Lung (tissue), 12 donors: ENCODE data around the gene GUCY1B1. TPM values are rescaled to one million over a fixed set of nuclear protein-coding genes. Genes with fewer than 3 reads are reported as not detected.

Experiments used
- ATAC-seq: fragments of 200-7000 bp; cut with Tn5 transposase; one replicate; pipeline ENCODE4 v1.9.1; 2020; ENCODE audit warnings: moderate number of reproducible peaks; ENCODE audit not compliant: insufficient read depth, low FRiP score
- DNase-seq, 3 donors: peaks; one replicate each; pipeline ENCODE4 v3.0.0-alpha.2; 2013 to 2017
- H3K27ac ChIP-seq, 2 donors: one replicate each; pipeline ENCODE4 v1.5.1; 2013; ENCODE audit warnings: mild to moderate bottlenecking in 2 of 2, moderate library complexity in 2 of 2, control low read depth in 1 of 2, inconsistent platforms in 1 of 2, low read depth in 1 of 2, low read length in 1 of 2
- H3K27me3 ChIP-seq, 3 donors: one replicate each; pipeline ENCODE4 v1.5.1; 2013; ENCODE audit warnings: low read length in 2 of 3; ENCODE audit not compliant: control insufficient read depth in 3 of 3, insufficient read depth in 3 of 3
- H3K36me3 ChIP-seq, 4 donors: one replicate each; pipeline ENCODE4 v1.5.1; 2013; ENCODE audit warnings: low read length in 4 of 4, mild to moderate bottlenecking in 1 of 4, moderate library complexity in 1 of 4; ENCODE audit not compliant: control insufficient read depth in 4 of 4, insufficient read depth in 4 of 4
- H3K4me1 ChIP-seq, 5 donors: one replicate each; pipeline ENCODE4 v1.5.1; 2013; ENCODE audit warnings: low read length in 5 of 5, mild to moderate bottlenecking in 2 of 5, moderate library complexity in 1 of 5; ENCODE audit not compliant: control insufficient read depth in 5 of 5, insufficient read depth in 5 of 5
- H3K4me3 ChIP-seq: one replicate; pipeline ENCODE4 v1.5.1; 2013; ENCODE audit warnings: mild to moderate bottlenecking, control low read depth, moderate library complexity
- H3K9ac ChIP-seq, 2 donors: one replicate each; pipeline ENCODE4 v1.5.1; 2013; ENCODE audit warnings: low read length in 2 of 2, control low read depth in 1 of 2; ENCODE audit not compliant: insufficient read depth in 1 of 2
- H3K9me3 ChIP-seq, 4 donors: one replicate each; pipeline ENCODE4 v1.5.1; 2013; ENCODE audit warnings: low read length in 3 of 4, mild to moderate bottlenecking in 1 of 4, moderate library complexity in 1 of 4; ENCODE audit not compliant: control insufficient read depth in 4 of 4, insufficient read depth in 3 of 4
- WGBS, 2 donors: extraction: QIAGEN DNeasy Blood & Tissue Kit; methylation state at CpG; one replicate each; pipeline ENCODE4 v1.1.7; 2013; 5-methylcytosine and 5-hydroxymethylcytosine counted together
- polyA plus RNA-seq, 2 donors: library from polyadenylated mRNA; stranded (reverse); fragments of 200-250 nt; gene quantifications; one replicate each; pipeline ENCODE4 v1.2.1, GENCODE V29; 2013
- total RNA-seq, 2 donors: library from RNA; depleted of rRNA in 1 of 2; stranded (reverse); fragments of >200 nt in 1 of 2; gene quantifications; one replicate each; pipeline ENCODE4 v1.2.1, GENCODE V29; 2014 to 2021
- TF ChIP-seq, protein P1 (sequence below): IDR thresholded peaks from 2 replicates; pipeline ENCODE4 v1.5.1; 2012; ENCODE audit warnings: mild to moderate bottlenecking; ENCODE audit errors: control extremely low read depth, extremely low read depth
- donor health status: control.
- donor health status: control.
- donor health status: Bipolar disorder and iron deficiency.
- donor health status: healthy.
- donor health status: DM: yes; HTN: yes; CAD: no.

The GUCY1B1 gene
- total and polyA plus RNA-seq, 4 donors, result 9.4 to 36.9 (median 13.4) TPM

DNA sequence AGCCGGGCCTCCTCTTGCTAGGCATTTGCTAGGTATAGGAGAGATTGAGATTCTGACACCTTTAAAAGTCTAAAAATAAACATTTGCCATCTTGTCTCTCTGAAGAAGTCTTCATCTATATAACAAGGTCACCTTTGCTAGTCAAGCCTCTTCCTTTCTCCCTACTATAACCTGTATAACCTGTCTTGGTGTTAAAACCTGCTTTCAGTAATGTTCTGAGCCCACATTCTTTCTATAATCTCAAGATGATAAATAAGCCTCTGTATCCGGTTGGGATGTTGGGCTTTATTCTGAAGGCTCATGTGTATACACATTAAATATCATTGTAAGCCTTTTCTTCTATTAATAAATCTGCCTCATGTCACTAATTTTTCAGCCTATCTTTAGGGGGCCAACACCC is 97.1 kb downstream of the GUCY1B1 start:
- Histone ChIP-seq H3K9me3 (no peaks in the 10 kb centered on the region), H3K4me3 (no peak overlapping the region), H3K27ac (no peak overlapping the region), H3K4me1 (no peaks in the 10 kb centered on the region), H3K36me3 (no peaks in the 10 kb centered on the region), H3K9ac (no peak overlapping the region), H3K27me3 (no peaks in the 10 kb centered on the region)
- TF ChIP-seq, protein P1, sequence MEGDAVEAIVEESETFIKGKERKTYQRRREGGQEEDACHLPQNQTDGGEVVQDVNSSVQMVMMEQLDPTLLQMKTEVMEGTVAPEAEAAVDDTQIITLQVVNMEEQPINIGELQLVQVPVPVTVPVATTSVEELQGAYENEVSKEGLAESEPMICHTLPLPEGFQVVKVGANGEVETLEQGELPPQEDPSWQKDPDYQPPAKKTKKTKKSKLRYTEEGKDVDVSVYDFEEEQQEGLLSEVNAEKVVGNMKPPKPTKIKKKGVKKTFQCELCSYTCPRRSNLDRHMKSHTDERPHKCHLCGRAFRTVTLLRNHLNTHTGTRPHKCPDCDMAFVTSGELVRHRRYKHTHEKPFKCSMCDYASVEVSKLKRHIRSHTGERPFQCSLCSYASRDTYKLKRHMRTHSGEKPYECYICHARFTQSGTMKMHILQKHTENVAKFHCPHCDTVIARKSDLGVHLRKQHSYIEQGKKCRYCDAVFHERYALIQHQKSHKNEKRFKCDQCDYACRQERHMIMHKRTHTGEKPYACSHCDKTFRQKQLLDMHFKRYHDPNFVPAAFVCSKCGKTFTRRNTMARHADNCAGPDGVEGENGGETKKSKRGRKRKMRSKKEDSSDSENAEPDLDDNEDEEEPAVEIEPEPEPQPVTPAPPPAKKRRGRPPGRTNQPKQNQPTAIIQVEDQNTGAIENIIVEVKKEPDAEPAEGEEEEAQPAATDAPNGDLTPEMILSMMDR, result no peak
- DNase-seq (peak in 1 of 3 donors; percentile 19), ATAC-seq (no peak)
- 74 to 81% methylated on average over 2 of the region's 2 CpGs for WGBS, 2 donors

Other genes starting within 250 kb of the GUCY1B1 start
- 100 to 1,000 TPM in 1 of 2 donors, 10 to 100 TPM in 1; 48.9 to 115 TPM for gene GUCY1A1, start 92.2 kb upstream of the GUCY1B1 start, total RNA-seq
- gene GUCY1A1, start 92.2 kb upstream of the GUCY1B1 start, polyA plus RNA-seq, result 1 to 10 TPM; 8.0 to 8.2 TPM
- gene ASIC5, start 107.3 kb downstream of the GUCY1B1 start, total RNA-seq, result not detected
- gene ASIC5, start 107.3 kb downstream of the GUCY1B1 start, polyA plus RNA-seq, result not detected
- 10 to 100 TPM in 1 of 2 donors, 1 to 10 TPM in 1; 2.6 to 27.4 TPM for gene TDO2, start 144.7 kb downstream of the GUCY1B1 start, total RNA-seq
- 1 to 10 TPM in 1 of 2 donors, under 1 TPM in 1; 0.43 to 5.6 TPM for gene TDO2, start 144.7 kb downstream of the GUCY1B1 start, polyA plus RNA-seq
- gene CTSO, start 194.8 kb downstream of the GUCY1B1 start, total RNA-seq, result 10 to 100 TPM; 19.1 to 58.3 TPM
- 10 to 100 TPM in 1 of 2 donors, 1 to 10 TPM in 1; 8.0 to 11.3 TPM for gene CTSO, start 194.8 kb downstream of the GUCY1B1 start, polyA plus RNA-seq